WTC11 (cell line): ENCODE data around the gene TXN2. TPM values are rescaled to one million over a fixed set of nuclear protein-coding genes. Genes with fewer than 3 reads are reported as not detected.

Experiments
- ATAC-seq: fragments of 200-7000 bp; cut with Tn5 transposase; 2 replicates; pipeline ENCODE4 v1.10.0; 2021; ENCODE audit warnings: mild to moderate bottlenecking, moderate library complexity
- CTCF ChIA-PET: fragments of 300-600 bp; sonication (Branson Sonifier 250); formaldehyde crosslinking; loops from one replicate; lab custom pipeline; 2021; ENCODE audit warnings: antibody characterized with exemption; lab: Charles Lee
- POLR2A ChIA-PET: fragments of 350-600 bp; sonication (Branson Sonifier 250); formaldehyde crosslinking; loops from one replicate; lab custom pipeline; 2021; ENCODE audit warnings: antibody characterized with exemption; lab: Charles Lee
- DNase-seq: peaks from one replicate; pipeline ENCODE4 v3.0.0; 2021; ENCODE audit warnings: low spot score
- H3K27ac Mint-ChIP-seq: 2 replicates; pipeline ENCODE4 v1.8.0; 2021; ENCODE audit warnings: mixed read lengths
- H3K27me3 Mint-ChIP-seq: 2 replicates; pipeline ENCODE4 v1.8.0; 2021; ENCODE audit warnings: low read depth, mild to moderate bottlenecking, moderate library complexity, mixed read lengths
- H3K36me3 Mint-ChIP-seq: 2 replicates; pipeline ENCODE4 v1.8.0; 2021; ENCODE audit warnings: mixed read lengths
- H3K4me1 Mint-ChIP-seq: 2 replicates; pipeline ENCODE4 v1.8.0; 2022; ENCODE audit warnings: mixed read lengths
- H3K4me3 Mint-ChIP-seq: 2 replicates; pipeline ENCODE4 v1.8.0; 2021; ENCODE audit warnings: mild to moderate bottlenecking, moderate library complexity, mixed read lengths
- H3K9me3 Mint-ChIP-seq: 2 replicates; pipeline ENCODE4 v1.8.0; 2021; ENCODE audit warnings: mixed read lengths
- ATF6 ChIP-seq: sonication (generic); formaldehyde crosslinking; IDR thresholded peaks from 2 replicates; pipeline ENCODE4 v1.8.1; 2023; ENCODE audit warnings: mild to moderate bottlenecking, missing genetic modification reagents
- GABPB1 ChIP-seq: sonication (generic); formaldehyde crosslinking; IDR thresholded peaks from 2 replicates; pipeline ENCODE4 v1.8.1; 2023; ENCODE audit warnings: mild to moderate bottlenecking, missing genetic modification reagents
- HMGA2 ChIP-seq: fragments of 250-450 bp; sonication (Bioruptor Pico); IDR thresholded peaks from 2 replicates; pipeline ENCODE4 v1.4.0; 2021; ENCODE audit warnings: mild to moderate bottlenecking, moderate library complexity
- IRF1 ChIP-seq: sonication (generic); formaldehyde crosslinking; IDR thresholded peaks from 2 replicates; pipeline ENCODE4 v1.8.0; 2023; ENCODE audit warnings: missing genetic modification reagents
- IRF2 ChIP-seq: sonication (generic); formaldehyde crosslinking; IDR thresholded peaks from 2 replicates; pipeline ENCODE4 v1.8.0; 2022; ENCODE audit warnings: low read depth, missing genetic modification reagents, borderline replicate concordance
- JAZF1 ChIP-seq: fragments of 250-450 bp; sonication (Bioruptor Pico); IDR thresholded peaks from 2 replicates; pipeline ENCODE4 v1.9.0; 2021; ENCODE audit warnings: moderate library complexity, mild to moderate bottlenecking, inconsistent platforms
- JUN ChIP-seq: sonication (generic); formaldehyde crosslinking; IDR thresholded peaks from 2 replicates; pipeline ENCODE4 v1.8.0; 2023; ENCODE audit warnings: mild to moderate bottlenecking, missing genetic modification reagents
- MXD4 ChIP-seq: fragments of 250-450 bp; sonication (Bioruptor Pico); IDR thresholded peaks from 2 replicates; pipeline ENCODE4 v1.8.0; 2021; ENCODE audit warnings: mild to moderate bottlenecking, moderate library complexity, borderline replicate concordance
- NFE2L1 ChIP-seq: sonication (generic); formaldehyde crosslinking; IDR thresholded peaks from 2 replicates; pipeline ENCODE4 v1.8.1; 2023; ENCODE audit warnings: missing genetic modification reagents
- NFYB ChIP-seq: sonication (generic); formaldehyde crosslinking; conservative IDR thresholded peaks from 2 replicates; pipeline ENCODE4 v1.8.0; 2022; ENCODE audit warnings: low read depth, missing genetic modification reagents
- PRDM15 ChIP-seq: sonication (generic); formaldehyde crosslinking; IDR thresholded peaks from 2 replicates; pipeline ENCODE4 v1.8.0; 2022; ENCODE audit warnings: missing genetic modification reagents
- TEAD4 ChIP-seq: sonication (generic); formaldehyde crosslinking; IDR thresholded peaks from 2 replicates; pipeline ENCODE4 v1.8.0; 2022; ENCODE audit warnings: mild to moderate bottlenecking, missing genetic modification reagents
- TP53 ChIP-seq: sonication (generic); formaldehyde crosslinking; IDR thresholded peaks from 2 replicates; pipeline ENCODE4 v1.8.1; 2023; ENCODE audit warnings: mild to moderate bottlenecking, missing genetic modification reagents
- ZBTB21 ChIP-seq: sonication (generic); formaldehyde crosslinking; IDR thresholded peaks from 2 replicates; pipeline ENCODE4 v1.8.1; 2023; ENCODE audit warnings: mild to moderate bottlenecking, missing genetic modification reagents, borderline replicate concordance
- ZNF423 ChIP-seq: fragments of 250-450 bp; sonication (Bioruptor Pico); IDR thresholded peaks from 2 replicates; pipeline ENCODE4 v2.1.2; 2022; ENCODE audit warnings: mild to moderate bottlenecking, moderate library complexity
- ZNF671 ChIP-seq: fragments of 250-450 bp; sonication (Bioruptor Pico); IDR thresholded peaks from 2 replicates; pipeline ENCODE4 v1.8.0; 2021; ENCODE audit warnings: mild to moderate bottlenecking
- ZSCAN18 ChIP-seq: fragments of 250-450 bp; sonication (Bioruptor Pico); IDR thresholded peaks from 2 replicates; pipeline ENCODE4 v2.1.2; 2022; ENCODE audit warnings: mild to moderate bottlenecking, moderate library complexity
- total RNA-seq: library from RNA; stranded (reverse); gene quantifications from 3 replicates; pipeline ENCODE4 v1.2.3, GENCODE V29; 2021
- TF ChIP-seq, protein P1 (sequence below): sonication (generic); formaldehyde crosslinking; IDR thresholded peaks from 2 replicates; pipeline ENCODE4 v1.8.1; 2023; ENCODE audit warnings: mild to moderate bottlenecking, missing genetic modification reagents, moderate library complexity
- TF ChIP-seq, protein P2 (sequence below): fragments of 250-450 bp; sonication (Bioruptor Pico); IDR thresholded peaks from 2 replicates; pipeline ENCODE4 v1.9.0; 2021; ENCODE audit warnings: mild to moderate bottlenecking, borderline replicate concordance

TXN2 gene
- total RNA-seq, 1 experiment from 2014 or later: 57.6 TPM

DNA sequence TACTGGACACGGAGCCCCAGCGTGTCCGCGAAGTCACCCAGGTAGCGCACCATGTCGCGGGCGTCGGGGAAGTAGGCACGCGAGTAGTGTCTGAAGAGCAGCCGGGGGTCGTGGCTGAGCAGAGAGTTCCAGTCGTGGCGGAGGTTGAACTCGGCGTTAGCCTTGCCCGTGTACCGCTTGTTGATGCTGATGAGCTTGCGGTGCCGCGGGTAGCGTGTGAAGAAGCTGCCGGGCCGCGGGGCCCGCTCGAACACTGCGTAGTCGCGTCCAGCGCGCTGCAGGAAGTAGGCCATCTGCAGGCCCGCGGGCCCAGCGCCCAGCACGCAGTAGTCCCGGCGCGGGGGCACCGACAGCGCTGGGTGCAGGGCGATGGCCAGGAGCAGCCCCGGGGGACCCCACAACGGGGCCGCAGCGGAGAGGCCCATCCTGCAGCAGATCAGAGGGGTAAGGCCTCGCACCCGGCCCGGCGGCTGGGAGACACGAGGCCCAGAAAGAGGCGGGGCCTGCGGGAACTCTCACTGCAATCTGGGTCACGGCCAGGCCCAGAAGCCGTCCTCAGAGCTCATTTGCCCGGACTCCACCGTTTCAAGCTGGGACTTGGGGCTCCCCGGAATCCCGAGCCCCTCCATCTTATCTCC lies 24.7 kb upstream of the TXN2 start:
- peaks cover 19% of the 10 kb centered on the region for H3K27me3 Mint-ChIP-seq
- peaks cover 34% of the 10 kb centered on the region for H3K36me3 Mint-ChIP-seq
- POLR2A ChIA-PET: interaction anchor here (0.5 to 1.2 kb wide), 3 partner anchors 24 to 65 kb away, joined by 3 to 5 read pairs (median 4); partner anchors contain the start of gene TXN2
- H3K27ac Mint-ChIP-seq: no peak overlapping the region
- ATAC-seq (no peak), DNase-seq (no peak)
- TF ChIP-seq ZBTB21: no peak
- TF ChIP-seq ATF6 (CRISPR knock-in tag): no peak
- no peak for TF ChIP-seq GABPB1 (CRISPR knock-in tag)
- TF ChIP-seq NFYB: no peak
- TF ChIP-seq, protein P1, sequence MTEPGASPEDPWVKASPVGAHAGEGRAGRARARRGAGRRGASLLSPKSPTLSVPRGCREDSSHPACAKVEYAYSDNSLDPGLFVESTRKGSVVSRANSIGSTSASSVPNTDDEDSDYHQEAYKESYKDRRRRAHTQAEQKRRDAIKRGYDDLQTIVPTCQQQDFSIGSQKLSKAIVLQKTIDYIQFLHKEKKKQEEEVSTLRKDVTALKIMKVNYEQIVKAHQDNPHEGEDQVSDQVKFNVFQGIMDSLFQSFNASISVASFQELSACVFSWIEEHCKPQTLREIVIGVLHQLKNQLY (CRISPR knock-in tag): no peak
- TF ChIP-seq HMGA2 (CRISPR knock-in tag): no peak
- TF ChIP-seq IRF2 (CRISPR knock-in tag): no peak
- no peak for TF ChIP-seq IRF1 (CRISPR knock-in tag)
- TF ChIP-seq JUN (CRISPR knock-in tag): no peak
- no peak for TF ChIP-seq ZNF423
- TF ChIP-seq MXD4 (CRISPR knock-in tag): no peak
- no peak for TF ChIP-seq ZSCAN18 (CRISPR knock-in tag)
- no peak for TF ChIP-seq TP53 (CRISPR knock-in tag)
- no peak for TF ChIP-seq ZNF671 (CRISPR knock-in tag)
- no peak for TF ChIP-seq JAZF1 (CRISPR knock-in tag)
- CTCF ChIA-PET: interaction anchor here (1.0 to 1.5 kb wide), 2 partner anchors 20 to 228 kb away, joined by 3 to 8 read pairs; no protein-coding TSS in a partner anchor
- H3K4me3 Mint-ChIP-seq: peak overlapping the region; percentile 52
- H3K9me3 Mint-ChIP-seq: peaks cover 5% of the 10 kb centered on the region
- H3K4me1 Mint-ChIP-seq: peaks cover 4% of the 10 kb centered on the region; the same call in 1 of the 2 replicates

- TF ChIP-seq TP53 (CRISPR knock-in tag): no peak
- no peak for TF ChIP-seq TEAD4 (CRISPR knock-in tag)
- TF ChIP-seq GABPB1 (CRISPR knock-in tag): no peak
- no peak for TF ChIP-seq NFE2L1
- TF ChIP-seq PRDM15 (CRISPR knock-in tag): no peak
- TF ChIP-seq, protein P2, sequence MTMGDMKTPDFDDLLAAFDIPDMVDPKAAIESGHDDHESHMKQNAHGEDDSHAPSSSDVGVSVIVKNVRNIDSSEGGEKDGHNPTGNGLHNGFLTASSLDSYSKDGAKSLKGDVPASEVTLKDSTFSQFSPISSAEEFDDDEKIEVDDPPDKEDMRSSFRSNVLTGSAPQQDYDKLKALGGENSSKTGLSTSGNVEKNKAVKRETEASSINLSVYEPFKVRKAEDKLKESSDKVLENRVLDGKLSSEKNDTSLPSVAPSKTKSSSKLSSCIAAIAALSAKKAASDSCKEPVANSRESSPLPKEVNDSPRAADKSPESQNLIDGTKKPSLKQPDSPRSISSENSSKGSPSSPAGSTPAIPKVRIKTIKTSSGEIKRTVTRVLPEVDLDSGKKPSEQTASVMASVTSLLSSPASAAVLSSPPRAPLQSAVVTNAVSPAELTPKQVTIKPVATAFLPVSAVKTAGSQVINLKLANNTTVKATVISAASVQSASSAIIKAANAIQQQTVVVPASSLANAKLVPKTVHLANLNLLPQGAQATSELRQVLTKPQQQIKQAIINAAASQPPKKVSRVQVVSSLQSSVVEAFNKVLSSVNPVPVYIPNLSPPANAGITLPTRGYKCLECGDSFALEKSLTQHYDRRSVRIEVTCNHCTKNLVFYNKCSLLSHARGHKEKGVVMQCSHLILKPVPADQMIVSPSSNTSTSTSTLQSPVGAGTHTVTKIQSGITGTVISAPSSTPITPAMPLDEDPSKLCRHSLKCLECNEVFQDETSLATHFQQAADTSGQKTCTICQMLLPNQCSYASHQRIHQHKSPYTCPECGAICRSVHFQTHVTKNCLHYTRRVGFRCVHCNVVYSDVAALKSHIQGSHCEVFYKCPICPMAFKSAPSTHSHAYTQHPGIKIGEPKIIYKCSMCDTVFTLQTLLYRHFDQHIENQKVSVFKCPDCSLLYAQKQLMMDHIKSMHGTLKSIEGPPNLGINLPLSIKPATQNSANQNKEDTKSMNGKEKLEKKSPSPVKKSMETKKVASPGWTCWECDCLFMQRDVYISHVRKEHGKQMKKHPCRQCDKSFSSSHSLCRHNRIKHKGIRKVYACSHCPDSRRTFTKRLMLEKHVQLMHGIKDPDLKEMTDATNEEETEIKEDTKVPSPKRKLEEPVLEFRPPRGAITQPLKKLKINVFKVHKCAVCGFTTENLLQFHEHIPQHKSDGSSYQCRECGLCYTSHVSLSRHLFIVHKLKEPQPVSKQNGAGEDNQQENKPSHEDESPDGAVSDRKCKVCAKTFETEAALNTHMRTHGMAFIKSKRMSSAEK (CRISPR knock-in tag): no peak
- DNase-seq (no peak), ATAC-seq (peak; percentile 56)
- peaks cover 13% of the 10 kb centered on the region for H3K36me3 Mint-ChIP-seq
- no peaks in the 10 kb centered on the region for H3K4me1 Mint-ChIP-seq
- no peak overlapping the region for H3K4me3 Mint-ChIP-seq
- H3K27me3 Mint-ChIP-seq: no peaks in the 10 kb centered on the region
- POLR2A ChIA-PET: no interaction called here
- CTCF ChIA-PET: interaction anchor here (0.5 to 2.8 kb wide), 2 partner anchors 11 to 12 kb away, joined by 4 to 8 read pairs; no protein-coding TSS in a partner anchor
- no peaks in the 10 kb centered on the region for H3K9me3 Mint-ChIP-seq
- H3K27ac Mint-ChIP-seq: no peak overlapping the region
Observed at GRCh38 chr22:36497910-36498665, 16.6 kb upstream of the TXN2 start.
